ENCODE data around the gene JPH3. TPM values are rescaled to one million over a fixed set of nuclear protein-coding genes. Genes with fewer than 3 reads are reported as not detected.
"Not testable (repeated sequence)": the region's sequence is repeated elsewhere in the genome, so short reads cannot be mapped to it uniquely, and the experiment has no call there.

The JPH3 gene
- total RNA-seq, 1 experiment from 2014 or later: 2.6 TPM

DNA sequence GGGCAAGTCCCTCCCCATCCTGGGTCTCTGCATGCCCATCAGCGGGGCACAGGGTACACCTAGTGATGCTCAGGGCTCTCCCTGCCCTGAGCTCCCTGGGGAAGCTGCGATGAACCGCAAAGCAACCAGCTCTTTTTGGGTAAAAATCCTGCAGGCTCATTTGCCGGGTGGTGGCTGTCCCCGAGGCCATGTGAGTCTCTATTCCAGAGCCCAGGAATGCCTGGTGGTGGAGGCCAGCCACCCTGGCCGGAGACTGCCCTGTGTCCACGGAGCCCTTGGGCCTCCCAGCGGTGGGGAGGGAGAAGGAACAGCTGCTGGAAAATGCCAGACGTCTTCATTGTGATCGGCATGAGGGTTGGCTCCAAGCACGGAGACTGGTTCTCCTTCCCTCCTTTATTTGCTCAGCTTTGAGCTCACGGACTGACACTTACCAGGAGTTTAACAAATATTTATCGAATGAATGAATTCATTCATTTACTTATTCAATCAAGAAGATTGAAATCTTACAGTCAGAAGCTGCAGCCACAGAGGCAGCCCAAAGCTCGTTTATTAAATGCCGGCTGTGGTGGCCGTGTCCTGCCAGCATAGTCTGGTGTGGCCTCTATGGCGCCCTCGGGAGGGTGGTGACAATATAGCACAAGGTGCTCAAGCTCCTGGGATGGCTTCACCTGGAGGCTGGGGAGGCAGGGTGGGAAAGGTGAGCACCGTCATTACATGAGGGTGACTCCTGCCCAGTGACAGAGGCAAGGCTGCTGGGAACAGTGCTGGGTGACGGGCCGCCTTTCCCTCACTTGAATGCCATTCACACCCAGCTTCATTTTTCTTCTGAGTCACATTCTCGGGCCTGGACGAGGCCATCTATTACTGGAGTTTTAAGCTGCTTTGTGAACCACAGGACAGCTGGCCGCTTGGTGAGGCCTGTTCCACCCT is 31.1 kb upstream of the JPH3 start:
- in situ Hi-C loops (cut with HindIII; ENCODE audit: low pct_unique_long_range_greater_than_20kb, low sequenced_read_pairs): no loop called here
- DNase-seq (ENCODE audit: low read depth, low spot score): peak; percentile 63

DNA sequence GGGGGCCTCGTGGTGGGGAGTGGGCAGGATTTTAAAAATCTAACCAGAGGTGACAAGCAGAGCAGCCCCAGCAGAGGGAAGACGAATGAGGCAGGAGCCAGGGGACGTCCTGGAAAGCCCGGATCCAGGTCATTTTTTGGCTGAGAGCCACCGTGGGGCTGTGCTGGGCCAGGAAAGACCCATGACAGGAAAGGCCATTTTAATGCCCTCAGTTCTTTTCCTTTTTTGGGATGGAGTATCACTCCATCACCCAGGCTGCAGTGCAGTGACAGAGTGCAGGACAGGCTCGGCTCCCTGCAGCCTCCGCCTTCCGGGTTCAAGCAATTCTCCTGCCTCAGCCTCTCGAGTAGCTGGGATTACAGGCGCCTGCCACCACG is 30.5 kb upstream of the JPH3 start:
- DNase-seq (ENCODE audit: low read depth, low spot score): no peak
- in situ Hi-C loops (cut with HindIII; ENCODE audit: low pct_unique_long_range_greater_than_20kb, low sequenced_read_pairs): no loop called here

DNA sequence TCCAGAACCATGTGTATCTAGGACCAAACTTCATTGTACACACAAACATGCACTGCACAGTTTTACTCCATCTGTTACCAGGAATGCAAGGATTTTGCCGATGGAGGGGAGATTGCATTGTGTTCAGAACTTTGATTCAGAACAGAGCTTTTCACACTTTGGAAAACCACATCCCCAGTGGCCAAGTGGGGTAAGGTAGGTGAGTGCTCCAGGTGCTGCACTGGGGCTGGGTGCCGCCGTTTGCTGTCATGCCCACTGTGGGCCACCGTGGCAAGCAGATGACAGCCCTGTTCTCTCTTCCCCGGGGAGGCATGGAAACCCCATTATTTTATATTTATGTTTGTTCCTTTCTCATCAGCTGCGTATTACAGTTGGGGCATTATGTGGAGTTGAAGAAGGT is 29.3 kb upstream of the JPH3 start:
- in situ Hi-C loops (cut with HindIII; ENCODE audit: low pct_unique_long_range_greater_than_20kb, low sequenced_read_pairs): no loop called here
- no peak for DNase-seq (ENCODE audit: low read depth, low spot score)

DNA sequence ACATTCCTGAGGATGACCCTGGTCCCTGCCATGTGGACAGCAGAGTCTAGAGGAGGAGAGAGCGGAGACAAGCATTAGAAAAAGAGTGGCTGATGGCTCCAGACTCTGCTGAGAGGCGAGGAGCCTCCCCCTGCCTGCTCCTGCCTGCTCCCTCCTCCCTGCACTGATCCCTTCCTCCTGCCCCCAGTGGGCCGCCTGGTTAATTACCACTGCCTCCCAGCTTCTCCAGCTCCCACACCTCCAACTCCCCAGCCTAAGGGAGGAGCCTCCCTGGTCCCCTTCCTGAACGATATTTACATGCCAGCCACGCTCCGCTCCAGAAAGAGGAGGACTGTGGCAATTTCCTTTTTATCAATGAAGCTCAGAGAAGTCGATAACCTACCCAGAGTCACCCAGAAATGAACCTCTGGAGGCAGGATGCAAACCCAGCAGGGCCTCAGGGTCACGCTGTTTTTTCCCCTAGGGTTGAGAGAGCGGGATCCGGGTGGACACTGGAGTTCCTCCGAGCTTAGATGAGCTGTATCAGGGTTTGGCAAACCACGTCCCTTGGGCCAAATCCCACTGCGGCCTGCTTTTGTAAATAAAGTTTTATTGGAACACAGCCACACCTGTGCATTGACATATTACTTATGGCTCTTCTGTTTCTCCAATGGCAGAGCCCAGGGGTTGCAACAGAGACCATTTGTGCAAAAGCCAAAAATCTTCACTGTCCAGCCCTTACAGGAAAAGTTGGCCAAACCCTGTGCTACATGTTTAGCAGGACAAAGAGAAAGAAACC is 27.1 kb upstream of the JPH3 start:
- peak; percentile 9 for DNase-seq (ENCODE audit: low read depth, low spot score)

DNA sequence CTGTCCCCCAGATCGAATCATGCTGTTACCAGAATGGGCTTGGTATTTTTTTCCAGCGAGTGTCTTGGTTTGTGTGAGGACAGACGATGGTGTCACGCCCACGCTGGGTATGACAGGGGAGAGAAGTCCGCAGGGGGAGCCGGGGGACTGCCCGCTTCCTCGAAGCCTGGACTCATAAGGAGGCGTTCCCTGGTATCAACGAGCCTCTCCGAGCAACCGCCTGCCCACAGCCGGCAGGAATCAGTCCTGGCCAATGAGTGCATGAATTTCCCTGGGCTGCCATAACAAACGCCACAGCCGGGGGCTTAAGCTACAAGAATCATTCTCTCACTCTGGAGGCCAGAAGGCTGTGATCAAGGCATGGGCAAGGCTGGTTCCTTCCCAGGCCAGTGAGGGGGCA is 26.1 kb upstream of the JPH3 start:
- no peak for DNase-seq (ENCODE audit: low read depth, low spot score)
- in situ Hi-C loops (cut with HindIII; ENCODE audit: low pct_unique_long_range_greater_than_20kb, low sequenced_read_pairs): no loop called here

More for the DNA sequence above, 27.1 kb upstream of the JPH3 start:
- in situ Hi-C loops (cut with HindIII; ENCODE audit: low pct_unique_long_range_greater_than_20kb, low sequenced_read_pairs): no loop called here

DNA sequence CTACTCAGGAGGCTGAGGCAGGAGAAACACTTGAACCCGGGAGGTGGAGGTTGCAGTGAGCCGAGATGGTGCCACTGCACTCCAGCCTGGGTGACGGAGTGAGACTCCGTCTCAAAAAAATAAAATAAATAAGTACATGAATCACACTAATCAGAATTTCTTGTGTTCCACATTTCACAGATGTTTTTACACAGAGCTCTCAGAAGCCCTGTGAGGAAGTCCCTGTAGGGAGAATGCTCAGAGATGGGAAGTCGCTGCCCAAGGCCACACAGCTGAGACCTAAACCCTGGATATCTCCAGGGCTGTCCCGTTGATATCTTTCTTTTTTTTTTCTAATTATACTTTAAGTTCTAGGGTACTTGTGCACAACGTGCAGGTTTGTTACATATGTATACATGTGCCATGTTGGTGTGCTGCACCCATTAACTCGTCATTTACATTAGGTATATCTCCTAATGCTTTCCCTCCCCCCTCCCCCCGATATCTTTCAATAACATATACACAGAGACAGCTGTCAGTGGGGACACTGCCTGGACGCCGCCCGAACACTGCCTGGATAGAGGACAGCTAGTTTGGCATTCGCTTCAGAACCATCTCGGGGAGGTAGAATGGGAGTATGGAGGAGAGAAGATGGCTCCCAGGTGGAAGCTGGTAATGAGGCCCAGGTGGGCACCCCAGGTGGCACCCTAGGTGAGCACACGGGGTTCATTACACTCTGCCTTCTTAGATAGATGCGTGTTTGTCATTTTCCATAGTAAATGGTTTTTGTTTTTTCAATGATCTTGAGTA is 24.0 kb upstream of the JPH3 start:
- in situ Hi-C loops (cut with HindIII; ENCODE audit: low pct_unique_long_range_greater_than_20kb, low sequenced_read_pairs); DNase-seq (ENCODE audit: low read depth, low spot score): not testable (repeated sequence)

DNA sequence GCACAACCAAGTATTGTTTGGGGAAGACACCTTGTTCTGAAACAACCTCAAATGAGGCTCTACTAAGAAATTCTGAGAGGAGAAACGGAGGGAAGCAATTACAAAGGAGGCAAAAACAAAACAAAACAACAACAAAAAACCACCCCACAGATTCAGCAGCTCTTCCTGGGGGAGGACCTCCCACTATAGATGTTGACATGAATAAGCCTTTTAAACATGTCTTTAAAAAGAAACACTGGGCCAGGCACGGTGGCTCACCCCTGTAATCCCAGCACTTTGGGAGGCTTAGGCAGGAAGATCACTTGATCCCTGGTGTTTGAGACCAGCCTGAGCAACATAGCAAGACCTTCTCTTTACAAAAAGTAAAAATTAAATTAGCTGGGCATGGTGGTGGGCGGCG is 22.6 kb upstream of the JPH3 start:
- in situ Hi-C loops (cut with HindIII; ENCODE audit: low pct_unique_long_range_greater_than_20kb, low sequenced_read_pairs): no loop called here

DNA sequence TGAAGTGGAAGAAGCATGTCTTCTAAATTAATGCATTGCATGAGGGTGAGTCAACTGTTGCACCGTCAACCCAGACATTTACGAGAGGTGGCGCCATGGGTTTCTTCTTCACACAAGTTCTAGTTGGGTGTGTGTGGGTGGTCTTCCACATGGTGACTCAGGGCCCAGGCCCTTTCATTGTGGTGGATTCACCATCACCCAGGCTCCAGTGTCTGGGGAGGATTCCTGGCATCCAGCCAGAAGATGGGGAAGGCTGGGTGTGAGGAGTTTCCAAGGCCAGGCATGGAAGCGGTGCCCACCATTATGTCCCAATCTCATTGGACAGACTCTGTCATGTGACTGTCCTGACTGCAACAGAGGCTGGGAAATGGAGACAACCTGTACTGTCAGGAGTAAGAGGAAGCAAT is 21.4 kb upstream of the JPH3 start:
- DNase-seq (ENCODE audit: low read depth, low spot score): no peak
- in situ Hi-C loops (cut with HindIII; ENCODE audit: low pct_unique_long_range_greater_than_20kb, low sequenced_read_pairs): no loop called here

More for the DNA sequence above, 22.6 kb upstream of the JPH3 start:
- DNase-seq (ENCODE audit: low read depth, low spot score): no peak

DNA sequence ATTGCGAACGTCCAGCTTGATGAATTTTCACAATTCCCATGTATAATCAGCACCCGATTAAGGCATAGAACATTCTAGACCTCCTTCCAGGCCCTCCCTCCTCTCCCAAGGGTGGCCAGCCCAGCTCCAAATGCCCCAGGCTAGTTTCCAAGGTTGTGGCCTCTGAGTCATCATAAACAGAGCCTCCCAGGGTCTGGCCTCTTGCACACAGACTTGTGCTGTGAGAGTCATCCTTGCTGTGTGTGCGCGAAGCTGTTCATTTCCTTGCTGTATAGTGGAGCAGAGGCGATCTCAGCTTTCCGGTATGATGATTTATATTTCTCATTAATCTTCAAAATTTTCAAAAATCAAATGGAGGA is 20.5 kb upstream of the JPH3 start:
- DNase-seq (ENCODE audit: low read depth, low spot score): peak; percentile 72
- in situ Hi-C loops (cut with HindIII; ENCODE audit: low pct_unique_long_range_greater_than_20kb, low sequenced_read_pairs): no loop called here

DNA sequence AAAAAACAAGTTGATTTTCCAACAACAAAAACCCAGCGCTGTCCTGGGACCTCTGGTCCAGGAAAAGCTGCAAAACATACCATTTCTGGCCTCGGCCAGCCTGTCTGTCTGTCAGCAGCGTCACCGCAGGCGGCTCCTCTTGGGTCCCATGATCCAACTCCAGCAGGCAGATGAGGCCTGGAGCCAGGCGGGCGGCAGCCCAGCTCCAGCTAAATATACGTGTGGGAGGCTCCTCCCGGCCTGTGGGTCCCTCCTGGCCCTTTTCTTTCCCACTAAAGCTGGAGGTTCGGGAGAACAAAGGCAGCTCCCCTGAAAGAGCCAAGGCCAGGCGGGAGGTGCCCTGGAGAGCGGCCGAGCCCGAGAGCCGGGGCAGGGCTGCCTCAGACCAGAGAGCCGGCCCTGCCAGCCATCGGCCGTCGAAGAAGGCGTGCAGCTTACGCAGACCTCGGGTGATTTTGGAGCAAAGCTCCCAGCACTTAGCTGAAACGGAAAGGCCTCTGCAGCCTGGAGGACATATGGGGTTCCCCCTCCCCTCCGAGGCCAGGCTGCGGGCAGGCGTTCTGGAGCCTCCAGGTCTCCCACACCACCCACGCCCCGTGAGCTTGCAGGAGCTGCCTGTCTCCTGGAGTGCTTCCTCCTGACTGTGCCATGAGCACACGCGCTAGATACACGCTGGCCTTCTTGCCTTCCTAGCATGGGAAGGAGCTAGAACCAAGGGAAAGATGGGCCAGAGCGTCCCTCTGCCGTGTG is 19.9 kb upstream of the JPH3 start:
- DNase-seq (ENCODE audit: low read depth, low spot score): no peak
- in situ Hi-C loops (cut with HindIII; ENCODE audit: low pct_unique_long_range_greater_than_20kb, low sequenced_read_pairs): no loop called here

DNA sequence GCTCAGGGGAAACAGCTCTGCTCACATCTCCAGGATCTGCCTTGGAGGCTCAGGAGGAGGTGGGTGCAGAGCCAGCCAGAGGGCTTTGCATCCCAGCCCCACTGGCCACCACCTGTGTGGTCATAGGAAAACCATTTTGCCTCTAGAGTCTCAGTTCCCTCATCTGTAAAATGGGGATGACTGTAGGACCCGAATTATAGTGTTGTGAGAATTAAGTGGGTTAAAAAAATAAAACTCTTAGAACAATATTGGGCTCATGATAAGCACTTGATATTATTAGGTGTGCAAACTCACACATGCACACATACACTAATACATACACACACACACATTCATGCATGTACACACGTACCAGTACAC is 19.4 kb upstream of the JPH3 start:
- no peak for DNase-seq (ENCODE audit: low read depth, low spot score)
- in situ Hi-C loops (cut with HindIII; ENCODE audit: low pct_unique_long_range_greater_than_20kb, low sequenced_read_pairs): no loop called here

DNA sequence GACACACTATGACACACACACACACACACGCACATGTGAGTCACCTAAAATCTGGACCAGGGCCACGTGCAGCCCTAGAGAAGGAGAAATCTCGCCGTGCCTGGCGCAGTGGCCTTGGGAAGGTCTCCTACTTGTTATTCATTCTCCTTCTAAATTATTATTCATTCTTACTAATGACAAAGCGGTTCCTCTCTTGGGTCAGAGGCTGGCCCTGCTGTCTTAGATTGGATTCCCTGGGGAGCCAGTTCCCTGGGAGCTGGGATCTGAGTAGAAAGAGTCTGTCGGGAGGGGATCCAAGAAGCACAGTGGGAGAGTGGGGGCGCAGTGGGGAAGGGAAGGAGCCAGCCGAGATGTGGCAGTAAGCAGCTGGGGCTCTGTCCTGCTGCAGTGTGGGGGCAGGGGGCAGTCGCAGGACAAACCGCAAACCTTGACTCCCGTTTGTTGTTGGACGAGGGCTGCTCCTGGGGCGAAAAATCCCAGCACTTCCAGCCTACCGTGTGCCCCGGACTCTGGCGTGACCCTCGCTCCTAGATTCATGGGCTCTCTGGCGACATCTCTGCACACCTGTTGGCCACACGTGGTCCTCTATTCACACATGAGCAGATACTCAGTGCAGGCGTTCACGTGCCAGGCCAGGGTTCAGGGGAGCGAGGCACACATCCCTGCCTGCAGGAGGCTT is 18.7 kb upstream of the JPH3 start:
- in situ Hi-C loops (cut with HindIII; ENCODE audit: low pct_unique_long_range_greater_than_20kb, low sequenced_read_pairs): no loop called here
- no peak for DNase-seq (ENCODE audit: low read depth, low spot score)

DNA sequence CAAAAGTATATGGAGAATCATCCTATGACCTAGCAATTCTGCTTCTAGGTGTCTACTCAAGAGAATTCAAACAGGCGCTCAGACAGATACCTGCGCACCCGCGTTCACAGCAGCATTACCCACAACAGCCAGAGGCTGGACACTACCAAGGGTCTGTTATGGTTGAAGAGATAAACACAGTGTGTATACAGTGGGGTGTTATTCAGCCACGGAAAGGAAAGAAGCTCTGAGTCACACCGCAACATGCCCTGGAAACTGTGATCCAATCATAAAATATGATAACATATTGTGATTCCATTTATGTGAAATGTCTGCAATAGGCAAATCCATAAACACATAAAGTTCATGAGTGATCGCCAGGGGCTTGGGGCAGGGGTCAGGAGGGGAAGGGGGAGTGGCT is 18.0 kb upstream of the JPH3 start:
- DNase-seq (ENCODE audit: low read depth, low spot score): no peak
- in situ Hi-C loops (cut with HindIII; ENCODE audit: low pct_unique_long_range_greater_than_20kb, low sequenced_read_pairs): no loop called here

DNA sequence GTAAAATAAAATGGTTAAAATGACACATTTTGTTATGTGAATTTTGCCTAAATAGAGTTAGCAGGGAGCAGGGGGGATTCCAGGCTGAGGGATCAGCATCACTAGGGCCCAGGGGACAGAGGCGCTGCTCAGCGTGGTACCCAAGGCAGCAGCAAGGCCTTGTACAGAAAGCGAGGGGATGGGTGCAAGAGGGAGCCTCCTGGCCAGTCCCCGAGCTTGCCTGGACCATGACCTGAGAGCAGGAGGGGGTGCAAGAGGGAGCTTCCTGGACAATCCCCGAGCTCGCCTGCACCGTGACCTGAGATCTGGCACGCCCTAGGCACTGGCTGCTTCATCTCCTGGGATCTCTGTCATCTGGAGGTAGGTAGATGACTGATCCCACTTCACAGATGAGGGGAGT is 17.3 kb upstream of the JPH3 start:
- DNase-seq (ENCODE audit: low read depth, low spot score): no peak
- in situ Hi-C loops (cut with HindIII; ENCODE audit: low pct_unique_long_range_greater_than_20kb, low sequenced_read_pairs): no loop called here

DNA sequence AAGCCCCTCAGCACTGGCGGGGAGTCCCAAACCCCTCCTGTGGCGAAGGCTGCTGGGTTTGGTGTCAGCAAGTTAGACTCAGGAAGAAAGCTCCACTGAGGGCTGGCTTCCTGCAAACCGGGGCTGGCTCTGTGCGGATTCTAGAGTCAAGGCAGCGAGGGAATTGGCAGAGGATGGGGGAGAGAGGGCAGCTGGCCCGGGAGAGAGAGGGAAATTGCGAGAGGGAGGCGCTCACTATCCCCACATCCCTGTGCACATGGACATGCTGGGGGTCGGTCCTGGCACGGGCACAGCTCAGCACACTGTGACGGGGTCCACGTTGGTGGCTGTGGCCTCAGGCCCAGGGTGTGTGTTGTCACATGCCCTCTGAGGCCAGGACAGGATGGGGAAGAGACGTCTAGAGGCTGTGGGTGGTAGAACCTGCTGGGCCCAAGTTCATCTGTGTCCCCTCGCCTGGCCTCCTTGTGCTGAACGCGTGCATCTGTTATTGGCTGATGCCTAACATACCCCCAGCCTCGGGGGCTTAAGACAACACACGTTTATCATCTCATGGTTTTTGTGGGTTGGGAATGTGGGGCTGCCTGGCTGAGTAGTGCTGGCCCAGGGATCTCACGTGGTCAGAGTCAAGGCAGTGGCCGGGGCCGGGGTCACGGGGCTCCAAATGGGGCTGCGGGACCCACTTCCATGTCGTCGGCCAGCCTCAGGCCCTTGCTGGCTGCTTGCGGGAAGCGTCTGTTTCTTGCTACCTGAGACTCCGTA is 16.7 kb upstream of the JPH3 start:
- in situ Hi-C loops (cut with HindIII; ENCODE audit: low pct_unique_long_range_greater_than_20kb, low sequenced_read_pairs): no loop called here
- DNase-seq (ENCODE audit: low read depth, low spot score): no peak

DNA sequence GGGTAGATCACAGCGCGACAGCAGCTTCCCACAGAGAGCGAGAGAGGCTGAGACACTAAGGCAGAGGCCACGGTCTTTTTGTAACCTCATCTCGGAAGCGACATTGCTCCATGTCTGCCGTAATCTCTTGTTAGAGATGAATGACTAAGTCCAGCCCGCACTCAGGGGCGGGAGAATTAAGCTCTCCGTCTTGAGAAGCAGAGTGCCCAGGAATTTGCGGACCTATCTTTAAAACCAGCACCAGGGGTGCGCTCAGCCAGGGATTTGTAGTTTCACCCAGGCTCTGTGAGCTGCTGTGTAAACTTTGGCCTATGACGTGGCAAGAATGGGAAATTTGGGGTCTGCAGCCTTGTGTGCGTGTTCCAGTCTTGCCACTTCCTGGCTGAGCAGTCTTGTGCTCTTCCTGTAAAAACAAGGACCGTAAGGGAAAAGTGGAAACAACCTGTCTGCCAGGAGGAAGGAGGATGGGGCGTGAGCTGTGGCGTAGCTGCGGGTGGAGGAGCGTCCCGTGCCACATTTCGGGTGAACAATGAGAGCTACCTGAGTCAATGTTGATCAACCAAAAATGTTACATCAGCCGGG is 16.0 kb upstream of the JPH3 start:
- DNase-seq (ENCODE audit: low read depth, low spot score): no peak
- in situ Hi-C loops (cut with HindIII; ENCODE audit: low pct_unique_long_range_greater_than_20kb, low sequenced_read_pairs): no loop called here
